Lower leg skin (tissue), 4 donors: Measurements from ENCODE around the gene ORAI3. TPM values are rescaled to one million over a fixed set of nuclear protein-coding genes. Genes with fewer than 3 reads are reported as not detected.
A peak's percentile ranks its signal among the peaks of the same experiment; 100 is the strongest.

ENCODE experiments used
- DNase-seq, 2 donors: peaks; one replicate each; pipeline ENCODE4 v3.0.0-alpha.2; 2019; ENCODE audit warnings: low spot score in 2 of 2
- H3K4me3 ChIP-seq: fragments of 200-600 bp; sonication (generic); 2 replicates; pipeline ENCODE4 v1.5.1; 2017; ENCODE audit warnings: mild to moderate bottlenecking, low read depth; ENCODE audit not compliant: poor library complexity, severe bottlenecking
- CTCF ChIP-seq, 3 donors: fragments of 450-650 bp; IDR thresholded peaks; one replicate each; pipeline ENCODE4 v1.5.1; 2016; ENCODE audit warnings: antibody characterized with exemption in 3 of 3, mild to moderate bottlenecking in 3 of 3, moderate library complexity in 2 of 3
- POLR2A ChIP-seq, 2 donors: fragments of 450-650 bp; IDR thresholded peaks; one replicate each; pipeline ENCODE4 v1.6.1; 2016 to 2017; ENCODE audit warnings: antibody characterized with exemption in 2 of 2, mild to moderate bottlenecking in 1 of 2, moderate library complexity in 1 of 2
- WGBS, 2 donors: methylation state at CpG; one replicate each; pipeline ENCODE4 v1.1.5; 2018; 5-methylcytosine and 5-hydroxymethylcytosine counted together
- intact Hi-C: fragments of 100-400 bp; cut with DNase I; formaldehyde crosslinking; loops from one replicate; pipeline ENCODE4 v1.15.0; 2023; ENCODE audit warnings: low total_unique reads
- total RNA-seq, 4 donors: library from RNA; depleted of rRNA; stranded (reverse); fragments of >200 nt; gene quantifications; one replicate each; pipeline ENCODE4 v1.1.0, GENCODE V29; 2016

The ORAI3 gene
- total RNA-seq, 4 donors from 2014 or later, result 22.9 to 37.7 (median 34.6) TPM

- WGBS, 2 donors, result 85 to 91% methylated on average over 19 to 20 of the region's 21 CpGs
- no peak for DNase-seq
- no peak overlapping the region for H3K4me3 ChIP-seq
- TF ChIP-seq POLR2A (IDR thresholded peaks at IDR 0.05) (no peak), CTCF (IDR thresholded peaks at IDR 0.05) (no peak)
- intact Hi-C loops, result no loop called here
Measured at GRCh38 chr16:30992276-30992780, 43.5 kb downstream of the ORAI3 start.

- TF ChIP-seq CTCF (IDR thresholded peaks at IDR 0.05), result no peak
- no peak for TF ChIP-seq POLR2A (IDR thresholded peaks at IDR 0.05)
- DNase-seq, result no peak
- intact Hi-C loops, result no loop called here
- H3K4me3 ChIP-seq, result no peak overlapping the region
- 84 to 91% methylated on average over 29 of the region's 29 CpGs for WGBS, 2 donors
Measured at GRCh38 chr16:30992931-30993816, 44.3 kb downstream of the ORAI3 start.

- 73 to 79% methylated on average over 11 of the region's 11 CpGs for WGBS, 2 donors
- DNase-seq, result no peak
- no peak for TF ChIP-seq POLR2A (IDR thresholded peaks at IDR 0.05)
- no peak overlapping the region for H3K4me3 ChIP-seq
- intact Hi-C loops, result no loop called here
Measured at GRCh38 chr16:30995927-30996323, 47.1 kb downstream of the ORAI3 start.

DNA sequence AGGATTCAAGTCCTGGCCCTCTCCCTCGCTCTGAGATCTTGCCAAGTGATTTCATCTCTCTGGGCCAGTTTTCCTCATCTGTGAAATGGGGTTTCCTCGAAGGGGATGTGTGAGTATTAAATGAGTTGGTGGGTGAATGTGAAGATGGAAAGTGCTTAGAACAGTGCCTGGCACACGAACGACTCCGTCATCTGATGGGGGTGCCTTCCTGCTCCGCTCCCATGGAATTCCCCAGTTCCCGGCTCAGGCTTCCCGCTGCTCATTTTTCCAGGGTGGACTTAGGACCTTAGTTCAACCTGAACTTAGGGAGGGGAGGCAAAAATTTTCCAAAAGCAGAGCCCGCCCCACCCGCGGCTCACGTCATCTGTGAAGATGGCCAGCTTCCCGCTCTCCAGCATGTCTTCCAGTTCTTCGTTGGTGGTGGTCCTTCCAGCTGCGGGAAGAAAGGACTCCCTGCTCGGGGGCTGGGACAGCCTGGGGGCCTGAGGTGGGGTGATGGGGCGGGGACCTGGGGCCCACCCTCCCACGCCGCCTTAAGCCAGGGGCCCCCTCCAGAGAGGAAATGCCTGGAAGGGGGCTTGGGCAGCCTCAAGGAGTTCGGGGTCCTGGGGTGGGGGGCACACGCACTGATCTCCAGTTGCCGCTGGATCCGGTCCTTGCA is 47.6 kb downstream of the ORAI3 start:
- WGBS, 2 donors, result 16 to 19% methylated on average over 21 to 22 of the region's 23 CpGs
- no peak for DNase-seq
- peak overlapping the region; percentile 38 for H3K4me3 ChIP-seq
- intact Hi-C loops, result no loop called here
- TF ChIP-seq POLR2A (IDR thresholded peaks at IDR 0.05) (no peak), CTCF (IDR thresholded peaks at IDR 0.05) (no peak)

DNA sequence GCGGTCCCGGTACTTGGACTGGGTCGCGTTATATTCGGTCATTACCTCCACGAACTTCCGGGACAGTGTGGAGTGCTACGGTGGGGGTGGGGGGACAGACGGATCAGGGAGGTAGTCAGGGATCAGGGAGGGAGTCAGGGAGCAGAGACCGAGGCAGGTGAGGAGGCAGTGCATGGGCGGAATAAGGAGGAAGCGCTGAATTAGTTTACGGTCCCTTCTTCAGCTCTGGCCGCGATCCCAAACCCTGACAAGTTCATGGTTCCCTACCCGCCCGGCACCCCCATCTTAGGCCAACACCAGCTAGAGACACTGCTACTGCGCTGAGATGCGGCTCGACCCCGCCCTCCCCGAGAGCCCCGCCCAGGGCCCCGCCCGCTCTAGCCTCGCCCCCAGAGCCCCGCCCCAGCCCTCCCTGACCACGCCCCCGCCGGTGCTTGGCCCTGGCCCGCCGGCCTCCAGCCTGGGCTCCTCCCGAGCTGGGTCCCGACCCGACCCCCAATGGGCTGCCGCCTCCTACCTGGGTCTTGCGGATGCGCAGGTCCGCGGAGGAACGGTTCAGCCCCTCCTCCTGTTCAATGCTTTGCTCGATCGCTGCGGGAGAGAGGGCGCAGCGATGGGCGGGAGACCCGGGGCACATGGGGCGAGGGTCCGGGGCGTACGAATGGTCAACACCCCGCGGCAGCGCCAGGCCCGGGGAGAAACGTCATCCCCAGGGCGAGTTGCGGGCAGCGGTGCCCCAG is 48.3 kb downstream of the ORAI3 start:
- peak; percentile 82 to 96 for DNase-seq
- WGBS, 2 donors, result 4% methylated on average over 28 to 48 of the region's 60 CpGs
- TF ChIP-seq CTCF (IDR thresholded peaks at IDR 0.05), result no peak
- TF ChIP-seq POLR2A (IDR thresholded peaks at IDR 0.05), result no peak
- intact Hi-C loops, result no loop called here
- H3K4me3 ChIP-seq, result peak overlapping the region; percentile 38
